ENCODE results near the gene LMOD3.

The LMOD3 gene

DNA sequence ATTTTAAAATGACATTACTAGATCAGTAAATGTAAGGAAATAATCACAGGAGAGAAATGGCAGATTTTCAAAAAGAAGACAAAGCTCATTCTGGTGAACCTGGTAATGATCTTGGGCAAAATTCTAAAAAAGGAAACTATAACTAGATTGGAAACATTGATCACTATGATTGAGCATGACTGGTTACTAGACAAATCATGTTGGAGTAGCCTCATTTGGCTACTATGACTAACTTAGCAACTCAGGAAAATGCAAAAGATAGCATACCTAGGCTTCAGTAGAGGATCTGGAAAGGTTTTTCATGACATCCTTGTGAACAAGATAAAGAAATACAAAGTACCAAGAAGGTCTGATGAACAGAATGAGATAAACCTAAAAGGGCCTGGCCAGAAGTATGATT is 62.7 kb downstream of the LMOD3 start:
- no peak for DNase-seq (ENCODE audit: low spot score)

GRCh38 chr3:69058947-69059224 is 63.5 kb downstream of the LMOD3 start:
- no peak for DNase-seq (ENCODE audit: low spot score)

GRCh38 chr3:69058180-69058946 is 64.0 kb downstream of the LMOD3 start:
- DNase-seq (ENCODE audit: low spot score) = no peak
